ENCODE measurements around the gene DMRTB1.

DMRTB1 gene

GRCh38 chr1:53463961-53464899 is 5.0 kb downstream of the DMRTB1 start:
- no peak for DNase-seq (ENCODE audit: low spot score)

- no peak for DNase-seq (ENCODE audit: low spot score)
Observed at GRCh38 chr1:53465023-53465957, 6.1 kb downstream of the DMRTB1 start.

- no peak for DNase-seq (ENCODE audit: low spot score)
Observed at GRCh38 chr1:53467391-53467790, 8.2 kb downstream of the DMRTB1 start.

- DNase-seq (ENCODE audit: low spot score) = no peak
Observed at GRCh38 chr1:53468374-53468773, 9.2 kb downstream of the DMRTB1 start.

GRCh38 chr1:53469373-53469772 is 10.2 kb downstream of the DMRTB1 start:
- DNase-seq (ENCODE audit: low spot score) = no peak

GRCh38 chr1:53470155-53470554 is 11.0 kb downstream of the DMRTB1 start:
- DNase-seq (ENCODE audit: low spot score) = peak; percentile 97

GRCh38 chr1:53470584-53470983 is 11.4 kb downstream of the DMRTB1 start:
- DNase-seq (ENCODE audit: low spot score) = no peak

GRCh38 chr1:53471000-53471399 is 11.8 kb downstream of the DMRTB1 start:
- DNase-seq (ENCODE audit: low spot score) = no peak

- no peak for DNase-seq (ENCODE audit: low spot score)
Observed at GRCh38 chr1:53473463-53473862, 14.3 kb downstream of the DMRTB1 start.

- no peak for DNase-seq (ENCODE audit: low spot score)
Observed at GRCh38 chr1:53475664-53476063, 16.5 kb downstream of the DMRTB1 start.

GRCh38 chr1:53476579-53476978 is 17.4 kb downstream of the DMRTB1 start:
- DNase-seq (ENCODE audit: low spot score) = no peak

- no peak for DNase-seq (ENCODE audit: low spot score)
Observed at GRCh38 chr1:53477651-53478501, 18.7 kb downstream of the DMRTB1 start.

- DNase-seq (ENCODE audit: low spot score) = no peak
Observed at GRCh38 chr1:53478502-53478818, 19.3 kb downstream of the DMRTB1 start.

GRCh38 chr1:53480678-53481077 is 21.5 kb downstream of the DMRTB1 start:
- DNase-seq (ENCODE audit: low spot score) = no peak

GRCh38 chr1:53481456-53481855 is 22.3 kb downstream of the DMRTB1 start:
- DNase-seq (ENCODE audit: low spot score) = no peak

- no peak for DNase-seq (ENCODE audit: low spot score)
Observed at GRCh38 chr1:53482441-53483153, 23.4 kb downstream of the DMRTB1 start.

GRCh38 chr1:53483170-53483569 is 24.0 kb downstream of the DMRTB1 start:
- no peak for DNase-seq (ENCODE audit: low spot score)

- no peak for DNase-seq (ENCODE audit: low spot score)
Observed at GRCh38 chr1:53483656-53484055, 24.5 kb downstream of the DMRTB1 start.

- no peak for DNase-seq (ENCODE audit: low spot score)
Observed at GRCh38 chr1:53484705-53485477, 25.7 kb downstream of the DMRTB1 start.

All from AG20443 (cell line).